HG02870 (cell line): ENCODE data around the gene COPE.

Experiments used
- ATAC-seq: cut with Tn5 transposase; IDR thresholded peaks from one replicate; pipeline ENCODE4 v1.9.1; 2021; ENCODE audit warnings: mild to moderate bottlenecking, moderate library complexity; ENCODE audit not compliant: unreplicated experiment

The COPE gene

GRCh38 chr19:18853755-18854427, 65.3 kb downstream of the COPE start:
- ATAC-seq, result no peak

DNA sequence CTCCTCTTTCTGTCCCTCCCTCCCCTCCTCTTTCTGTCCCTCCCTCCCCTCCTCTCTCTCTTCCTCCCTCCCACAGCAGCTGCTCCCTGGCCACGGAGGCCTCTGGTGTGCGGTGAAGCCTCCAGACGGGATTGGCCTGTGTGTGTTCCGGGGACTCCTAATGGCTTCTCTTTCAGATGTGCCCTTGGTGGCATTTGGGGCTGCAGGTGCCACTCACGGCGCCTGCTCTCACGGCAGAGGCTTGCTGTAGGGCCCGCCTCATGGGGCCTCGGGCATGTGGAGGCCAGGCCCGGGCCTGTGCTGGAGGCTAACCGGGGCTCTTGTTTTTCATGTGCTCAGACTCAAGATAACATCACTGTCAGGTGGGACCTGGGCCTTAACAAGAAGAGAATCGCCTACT, 66.5 kb downstream of the COPE start:
- ATAC-seq, result no peak

DNA sequence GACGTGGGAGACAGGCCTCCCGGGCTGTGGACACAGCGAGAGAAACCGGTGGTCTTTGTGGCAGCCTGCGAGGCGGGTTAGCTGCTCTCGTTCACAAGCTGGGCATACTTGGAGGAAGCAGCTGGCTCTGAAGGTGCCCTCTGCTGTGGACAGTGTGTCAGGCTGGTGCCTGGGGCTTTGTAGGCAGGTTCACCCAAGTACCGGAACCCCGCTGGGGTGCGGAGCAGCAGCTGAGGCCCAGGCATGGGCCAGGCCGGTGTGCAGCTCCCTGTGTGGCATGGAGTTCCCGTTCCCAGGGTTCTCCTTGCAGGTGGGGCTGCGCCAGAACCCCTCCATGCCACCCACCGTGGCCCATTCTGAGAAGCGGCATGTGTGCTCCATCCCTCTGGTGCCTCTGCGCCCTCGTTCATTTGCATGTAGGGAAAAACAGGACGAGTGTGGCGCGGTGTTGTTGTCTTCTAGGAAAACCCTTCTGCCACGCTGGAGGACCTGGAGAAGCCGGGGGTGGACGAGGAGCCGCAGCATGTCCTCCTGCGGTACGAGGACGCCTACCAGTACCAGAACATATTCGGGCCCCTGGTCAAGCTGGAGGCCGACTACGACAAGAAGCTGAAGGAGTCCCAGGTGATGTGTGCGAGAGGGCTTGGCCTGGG, 67.4 kb downstream of the COPE start:
- ATAC-seq, result no peak

GRCh38 chr19:18850471-18851375, 68.5 kb downstream of the COPE start:
- no peak for ATAC-seq

DNA sequence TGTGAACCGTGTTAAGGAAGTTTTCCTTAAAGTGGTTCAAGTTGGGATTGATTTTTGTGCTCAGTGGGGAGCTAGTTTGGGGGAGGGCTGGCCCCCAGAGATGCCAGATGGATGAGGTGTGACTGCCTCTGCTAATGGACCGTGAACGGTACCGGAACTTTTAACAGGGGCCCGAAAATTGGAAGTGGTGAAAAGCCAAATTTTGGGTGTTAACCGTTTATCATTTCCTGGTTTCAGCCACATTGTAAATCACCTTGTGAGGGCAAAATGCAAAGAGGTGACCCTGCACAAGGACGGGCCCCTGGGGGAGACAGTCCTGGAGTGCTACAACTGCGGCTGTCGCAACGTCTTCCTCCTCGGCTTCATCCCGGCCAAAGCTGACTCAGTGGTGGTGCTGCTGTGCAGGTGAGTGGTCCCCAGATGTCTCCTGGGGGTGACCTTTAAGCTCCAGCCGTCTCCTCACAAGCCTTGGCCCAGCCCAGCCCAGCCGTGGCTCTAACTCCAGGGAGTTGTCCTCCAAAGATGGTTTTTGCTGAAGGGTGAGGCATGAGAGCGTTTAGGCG, 69.3 kb downstream of the COPE start:
- ATAC-seq, result no peak
